Neuronal stem cell (in vitro differentiated cells): Measurements from ENCODE around the gene PWWP2B.

Source experiments
- DNase-seq: peaks from one replicate; pipeline ENCODE4 v3.0.0-alpha.2; 2013; ENCODE audit warnings: low spot score
- H2AFZ ChIP-seq: one replicate; pipeline ENCODE4 v1.6.1; 2013; ENCODE audit warnings: mild to moderate bottlenecking, low read length, inconsistent platforms
- H2AK5ac ChIP-seq: 2 replicates; pipeline ENCODE4 v1.6.1; 2013; ENCODE audit warnings: low read depth, mild to moderate bottlenecking, inconsistent platforms, low read length, moderate library complexity, mixed read lengths
- H2BK120ac ChIP-seq: 2 replicates; pipeline ENCODE4 v1.6.1; 2013; ENCODE audit warnings: low read depth, mild to moderate bottlenecking, inconsistent platforms, low read length, moderate library complexity, mixed read lengths
- H2BK12ac ChIP-seq: one replicate; pipeline ENCODE4 v1.6.1; 2013; ENCODE audit warnings: low read length, inconsistent platforms
- H2BK15ac ChIP-seq: 2 replicates; pipeline ENCODE4 v1.6.1; 2013; ENCODE audit warnings: mild to moderate bottlenecking, low read length, inconsistent platforms, mixed read lengths
- H2BK5ac ChIP-seq: one replicate; pipeline ENCODE4 v1.6.1; 2013; ENCODE audit warnings: inconsistent platforms, mild to moderate bottlenecking, low read length, moderate library complexity
- H3K14ac ChIP-seq: one replicate; pipeline ENCODE4 v1.6.1; 2013; ENCODE audit warnings: low read length, inconsistent platforms
- H3K18ac ChIP-seq: 2 replicates; pipeline ENCODE4 v1.6.1; 2013; ENCODE audit warnings: low read length, inconsistent platforms
- H3K23ac ChIP-seq: 2 replicates; pipeline ENCODE4 v1.6.1; 2013; ENCODE audit warnings: low read depth, mild to moderate bottlenecking, mixed read lengths, low read length, inconsistent platforms; ENCODE audit not compliant: poor library complexity
- H3K27ac ChIP-seq: replicated peaks from 3 replicates; pipeline ENCODE4 v1.5.1; 2013; ENCODE audit warnings: low read length, inconsistent platforms
- H3K27me3 ChIP-seq, 3 experiments: 2 replicates each; pipeline ENCODE4 v1.6.1; 2013; ENCODE audit warnings: low read length in 3 of 3, mild to moderate bottlenecking in 2 of 3, inconsistent platforms in 1 of 3, low read depth in 1 of 3, mixed read lengths in 1 of 3, moderate library complexity in 1 of 3; ENCODE audit not compliant: control insufficient read depth in 3 of 3, insufficient read depth in 3 of 3
- H3K36me3 ChIP-seq, 2 donors: replicated peaks in 1 of 2; 2 replicates each; pipeline ENCODE4 v1.6.1; 2013; ENCODE audit warnings: low read length in 2 of 2; ENCODE audit not compliant: control insufficient read depth in 2 of 2, insufficient read depth in 2 of 2
- H3K4ac ChIP-seq: 2 replicates; pipeline ENCODE4 v1.6.1; 2013; ENCODE audit warnings: inconsistent platforms, mild to moderate bottlenecking, low read length, moderate library complexity
- H3K4me1 ChIP-seq, 2 donors: 1 replicate in 1 of 2; 2 replicates in 1 of 2; pipeline ENCODE4 v1.6.1; 2013; ENCODE audit warnings: low read length in 2 of 2, low read depth in 1 of 2; ENCODE audit not compliant: control insufficient read depth in 2 of 2, insufficient read depth in 1 of 2
- H3K4me2 ChIP-seq: one replicate; pipeline ENCODE4 v1.6.1; 2013; ENCODE audit warnings: mild to moderate bottlenecking, low read length, inconsistent platforms; ENCODE audit not compliant: insufficient read depth, poor library complexity, severe bottlenecking
- H3K4me3 ChIP-seq, 2 donors: 2 replicates each; pipeline ENCODE4 v1.5.1; 2013; ENCODE audit warnings: low read length in 2 of 2, mild to moderate bottlenecking in 2 of 2, inconsistent platforms in 1 of 2, moderate library complexity in 1 of 2
- H3K79me1 ChIP-seq: one replicate; pipeline ENCODE4 v1.6.1; 2013; ENCODE audit warnings: low read depth, mild to moderate bottlenecking, inconsistent platforms, low read length, moderate library complexity
- H3K9ac ChIP-seq: one replicate; pipeline ENCODE4 v1.6.1; 2013; ENCODE audit warnings: mild to moderate bottlenecking, low read depth, low read length, inconsistent platforms; ENCODE audit not compliant: poor library complexity
- H3K9me3 ChIP-seq, 2 donors: replicated peaks in 1 of 2; 2 replicates each; pipeline versions ENCODE3 to v1.6.1; 2013; ENCODE audit warnings: low read length in 2 of 2, mild to moderate bottlenecking in 2 of 2, inconsistent platforms in 1 of 2, low read depth in 1 of 2, mixed read lengths in 1 of 2, moderate library complexity in 1 of 2; ENCODE audit not compliant: control insufficient read depth in 2 of 2, insufficient read depth in 1 of 2
- H4K8ac ChIP-seq: one replicate; pipeline ENCODE4 v1.6.1; 2013; ENCODE audit warnings: low read depth, mild to moderate bottlenecking, inconsistent platforms, low read length, moderate library complexity
- H4K91ac ChIP-seq: one replicate; pipeline ENCODE4 v1.6.1; 2013; ENCODE audit warnings: low read length, low read depth, mild to moderate bottlenecking, inconsistent platforms; ENCODE audit not compliant: poor library complexity
- WGBS, 2 donors: extraction: QIAGEN DNeasy Blood & Tissue Kit; methylation state at CpG; one replicate each; pipeline ENCODE4 v1.1.7; 2013; ENCODE audit warnings: missing lambda C conversion rate in 2 of 2, mixed read lengths in 1 of 2; ENCODE audit not compliant: insufficient read length in 2 of 2, insufficient replicate concordance in 1 of 2; ENCODE audit errors: extremely low coverage in 2 of 2; 5-methylcytosine and 5-hydroxymethylcytosine counted together

Gene PWWP2B

GRCh38 chr10:132443983-132444876 is 47.2 kb downstream of the PWWP2B start:
- Histone ChIP-seq H2BK120ac (no peak overlapping the region), H3K14ac (peak overlapping the region; percentile 84), H2BK15ac (peak overlapping the region; percentile 96), H3K79me1 (peaks cover 5% of the 10 kb centered on the region), H3K27me3 (no peaks in the 10 kb centered on the region), H3K4me3 (no peak overlapping the region), H4K91ac (no peak overlapping the region), H2BK12ac (no peak overlapping the region), H3K4ac (no peak overlapping the region), H2AFZ (peak overlapping the region; percentile 37), H3K4me2 (peak overlapping the region; percentile 11), H3K36me3 (no peaks in the 10 kb centered on the region), H3K27ac (peak overlapping the region; percentile 16), H3K23ac (no peak overlapping the region), H2BK5ac (peak overlapping the region; percentile 22), H3K9me3 (peaks cover 7 to 11% of the 10 kb centered on the region in 2 donors), H3K4me1 (peaks cover 32% of the 10 kb centered on the region in 2 donors), H3K18ac (peak overlapping the region; percentile 94), H3K9ac (no peak overlapping the region), H2AK5ac (peak overlapping the region; percentile 84), H4K8ac (peak overlapping the region; percentile 65)
- no peak for DNase-seq
- WGBS, 2 donors, result no CpG with 5 or more reads among the region's 13 CpGs

GRCh38 chr10:132444877-132445351 is 47.9 kb downstream of the PWWP2B start:
- peak overlapping the region; percentile 83 for H3K18ac ChIP-seq
- no peak overlapping the region for H3K9ac ChIP-seq
- H2AK5ac ChIP-seq, result peak overlapping the region; percentile 96
- H3K27me3 ChIP-seq, result no peaks in the 10 kb centered on the region
- peaks cover 3 to 11% of the 10 kb centered on the region in 2 donors for H3K9me3 ChIP-seq
- peak overlapping the region; percentile 89 for H2BK120ac ChIP-seq
- H2BK12ac ChIP-seq, result peak overlapping the region; percentile 90
- no peak overlapping the region for H3K4me3 ChIP-seq
- peaks cover 2% of the 10 kb centered on the region for H3K79me1 ChIP-seq
- no peak overlapping the region for H4K8ac ChIP-seq
- peak overlapping the region; percentile 95 for H2BK5ac ChIP-seq
- H3K4ac ChIP-seq, result peak overlapping the region; percentile 76
- no peak overlapping the region for H3K4me2 ChIP-seq
- peak overlapping the region; percentile 82 for H3K14ac ChIP-seq
- H2AFZ ChIP-seq, result peak overlapping the region; percentile 35
- peak overlapping the region; percentile 80 for H3K23ac ChIP-seq
- peak overlapping the region; percentile 97 for H2BK15ac ChIP-seq
- no peak overlapping the region for H4K91ac ChIP-seq
- H3K27ac ChIP-seq, result peak overlapping the region; percentile 37
- H3K36me3 ChIP-seq, result no peaks in the 10 kb centered on the region
- no peak for DNase-seq
- WGBS, 2 donors, result no CpG with 5 or more reads among the region's 7 CpGs
- peaks cover 28 to 32% of the 10 kb centered on the region in 2 donors for H3K4me1 ChIP-seq

- no peak overlapping the region for H2AFZ ChIP-seq
- no CpG with 5 or more reads among the region's 22 CpGs for WGBS, 2 donors
- no peak overlapping the region for H3K4me2 ChIP-seq
- peak overlapping the region; percentile 97 for H2BK15ac ChIP-seq
- DNase-seq, result no peak
- no peak overlapping the region for H3K27ac ChIP-seq
- H3K79me1 ChIP-seq, result peaks cover 2% of the 10 kb centered on the region
- H2BK5ac ChIP-seq, result peak overlapping the region; percentile 95
- no peak overlapping the region for H3K9ac ChIP-seq
- H3K23ac ChIP-seq, result no peak overlapping the region
- H4K8ac ChIP-seq, result peak overlapping the region; percentile 65
- no peaks in the 10 kb centered on the region for H3K36me3 ChIP-seq
- H2AK5ac ChIP-seq, result peak overlapping the region; percentile 96
- peak overlapping the region; percentile 85 for H3K18ac ChIP-seq
- H3K14ac ChIP-seq, result peak overlapping the region; percentile 82
- no peak overlapping the region for H4K91ac ChIP-seq
- peak overlapping the region; percentile 90 for H2BK12ac ChIP-seq
- peak overlapping the region; percentile 76 for H3K4ac ChIP-seq
- peaks cover 3 to 11% of the 10 kb centered on the region in 2 donors for H3K9me3 ChIP-seq
- H3K4me1 ChIP-seq, result peaks cover 28 to 32% of the 10 kb centered on the region in 2 donors
- H3K27me3 ChIP-seq, result no peaks in the 10 kb centered on the region
- no peak overlapping the region for H3K4me3 ChIP-seq
- H2BK120ac ChIP-seq, result peak overlapping the region; percentile 89
These were observed 48.7 kb downstream of the PWWP2B start for GRCh38 chr10:132445516-132446194.

- no peak overlapping the region for H4K91ac ChIP-seq
- peaks cover 2% of the 10 kb centered on the region for H3K79me1 ChIP-seq
- no peak overlapping the region for H3K4me3 ChIP-seq
- H3K27ac ChIP-seq, result no peak overlapping the region
- no peak overlapping the region for H3K4me2 ChIP-seq
- H2BK15ac ChIP-seq, result peak overlapping the region; percentile 0
- H2AK5ac ChIP-seq, result peak overlapping the region; percentile 100
- H3K14ac ChIP-seq, result no peak overlapping the region
- no CpG with 5 or more reads among the region's 17 CpGs for WGBS, 2 donors
- peak overlapping the region; percentile 91 for H2BK120ac ChIP-seq
- H3K4me1 ChIP-seq, result peaks cover 31 to 36% of the 10 kb centered on the region in 2 donors
- H3K9ac ChIP-seq, result no peak overlapping the region
- DNase-seq, result no peak
- H3K4ac ChIP-seq, result no peak overlapping the region
- no peaks in the 10 kb centered on the region for H3K36me3 ChIP-seq
- no peak overlapping the region for H2AFZ ChIP-seq
- peak overlapping the region; percentile 75 for H2BK5ac ChIP-seq
- H4K8ac ChIP-seq, result no peak overlapping the region
- H3K23ac ChIP-seq, result no peak overlapping the region
- H2BK12ac ChIP-seq, result peak overlapping the region; percentile 76
- no peaks in the 10 kb centered on the region for H3K27me3 ChIP-seq
- peak overlapping the region; percentile 95 for H3K18ac ChIP-seq
- peaks cover 3 to 8% of the 10 kb centered on the region in 2 donors for H3K9me3 ChIP-seq
These were observed 49.2 kb downstream of the PWWP2B start for GRCh38 chr10:132446195-132446581.
